DMS53 treated with DMSO at 0.1 percent for 48 hours (cell line): Measurements from ENCODE around the gene C3orf38.
A peak's percentile ranks its signal among the peaks of the same experiment; 100 is the strongest.
"Not testable (repeated sequence)": the region's sequence is repeated elsewhere in the genome, so short reads cannot be mapped to it uniquely, and the experiment has no call there.

Source experiments
- DNase-seq: peaks from one replicate; lab custom pipeline; 2025; ENCODE audit not compliant: unreplicated experiment; lab: John Stamatoyannopoulos, UW

The C3orf38 gene

DNA sequence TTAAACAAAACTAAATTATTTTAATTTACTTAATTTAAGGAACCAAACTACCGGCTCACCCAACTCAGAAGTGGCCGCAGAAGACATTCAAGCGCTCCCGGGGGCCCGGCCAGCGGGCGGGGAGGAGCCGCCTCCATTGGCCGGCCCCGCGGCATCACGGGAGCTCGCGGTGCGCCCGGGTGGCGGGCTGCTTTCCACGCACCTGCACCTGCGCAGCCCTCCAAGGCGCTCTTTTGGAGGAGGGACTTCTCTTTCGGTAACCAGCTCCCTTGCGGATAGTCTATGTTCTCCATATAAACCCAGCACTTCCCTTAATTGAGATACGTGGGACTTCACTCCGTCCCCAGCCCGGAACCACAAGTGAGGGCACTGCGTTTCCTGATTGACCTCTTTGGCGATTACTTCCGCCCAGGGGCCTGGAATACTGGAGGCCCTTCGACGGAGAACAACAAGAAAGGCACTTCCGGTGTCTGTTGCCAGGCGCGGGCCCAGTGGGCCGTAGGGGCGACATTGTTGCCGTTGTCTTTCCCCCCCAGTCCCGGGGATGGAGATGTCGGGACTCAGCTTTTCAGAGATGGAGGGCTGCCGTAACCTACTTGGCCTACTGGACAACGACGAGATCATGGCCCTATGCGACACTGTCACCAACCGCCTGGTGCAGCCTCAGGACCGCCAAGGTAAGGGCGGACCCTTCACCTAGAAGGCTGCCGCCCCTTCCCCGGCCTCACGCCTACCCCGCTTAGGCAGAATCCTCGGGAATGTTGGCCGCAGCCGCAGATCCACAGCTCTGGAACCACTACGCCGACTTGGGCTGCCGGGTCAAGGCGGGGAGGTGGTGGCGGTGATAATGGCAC, at the start of gene C3orf38:
TSS of gene C3orf38 (plus strand) at position 451 of the 854 bp plus-strand sequence. CDS start at position 545, 94 bp downstream.
- peak; percentile 29 for DNase-seq

DNA sequence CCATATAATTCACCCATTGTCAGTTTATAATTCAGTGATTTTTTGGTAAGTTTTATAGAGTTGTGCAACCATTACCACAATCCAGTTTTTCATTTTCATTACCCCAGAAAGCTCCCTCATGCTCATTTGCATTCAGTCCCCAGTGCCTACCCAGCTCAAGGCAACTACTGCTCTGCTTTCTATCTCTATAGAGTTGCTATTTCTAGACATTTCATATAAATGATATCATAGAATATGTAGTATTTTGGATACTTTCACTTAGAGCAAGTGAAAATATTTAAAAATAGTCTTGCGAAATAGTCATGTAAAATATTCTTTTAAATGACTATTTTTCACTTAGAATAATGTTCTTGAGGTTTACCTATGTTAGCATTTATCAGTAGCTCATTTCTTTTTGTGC, 48.6 kb upstream of the C3orf38 start:
- DNase-seq, result no peak

GRCh38 chr3:88105325-88105724, 44.4 kb upstream of the C3orf38 start:
- DNase-seq, result no peak

DNA sequence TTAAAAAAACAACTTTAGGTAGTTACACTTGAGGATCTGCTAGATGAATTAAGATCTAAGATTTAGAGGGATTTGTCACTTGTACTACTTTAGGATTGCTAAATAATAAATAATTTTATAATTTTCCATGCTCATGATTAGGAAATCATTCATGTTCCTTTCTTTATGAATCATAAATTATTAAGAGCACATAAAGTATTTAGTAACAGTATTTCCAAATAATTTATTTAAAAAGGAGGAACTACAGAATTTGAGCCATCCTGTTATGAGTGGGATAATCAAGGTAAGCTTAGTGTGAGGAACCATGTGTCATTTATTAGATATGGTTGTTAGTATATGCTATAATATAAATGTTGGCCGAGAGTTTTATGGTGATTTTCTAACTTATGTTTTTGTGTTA, 37.5 kb upstream of the C3orf38 start:
- DNase-seq, result no peak

DNA sequence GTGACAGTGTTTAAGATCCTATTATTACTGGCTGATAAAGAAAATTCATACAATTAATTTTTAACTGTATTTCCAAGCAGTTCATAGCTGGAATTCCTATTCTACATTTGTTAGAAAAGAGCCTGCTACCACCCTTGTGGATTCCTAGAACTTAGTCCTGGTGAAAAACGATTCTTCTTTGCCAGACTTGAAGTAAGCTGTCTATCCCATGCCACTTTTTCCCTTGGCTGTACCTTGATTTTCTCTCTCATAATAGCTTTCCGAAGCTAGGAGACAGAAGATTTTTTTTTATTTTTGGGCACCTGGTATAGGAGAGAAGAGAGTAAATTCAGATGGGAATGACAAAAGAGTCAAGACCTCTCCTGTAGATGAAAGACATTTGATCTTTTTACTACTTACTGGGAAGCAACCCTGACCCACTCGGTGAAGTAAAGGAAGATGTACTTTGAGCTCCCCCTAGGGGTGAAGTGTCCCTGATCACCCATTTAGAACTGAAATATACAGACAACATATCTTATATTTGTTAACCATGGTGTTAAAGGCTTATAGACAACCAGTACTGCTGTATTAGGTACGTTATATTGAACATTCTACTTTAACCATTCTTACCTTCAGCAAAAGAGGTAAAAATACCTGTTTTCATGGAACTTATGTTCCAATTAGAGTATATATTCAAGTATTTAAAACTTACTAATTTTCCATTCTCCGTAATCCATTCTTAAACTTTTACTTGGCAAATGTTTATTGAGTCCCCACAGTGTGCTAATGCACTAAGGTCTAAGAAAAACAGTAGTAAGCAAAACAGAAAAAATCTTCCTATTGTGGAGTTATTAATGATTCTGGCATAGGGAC, 36.2 kb upstream of the C3orf38 start:
- DNase-seq, result no peak

DNA sequence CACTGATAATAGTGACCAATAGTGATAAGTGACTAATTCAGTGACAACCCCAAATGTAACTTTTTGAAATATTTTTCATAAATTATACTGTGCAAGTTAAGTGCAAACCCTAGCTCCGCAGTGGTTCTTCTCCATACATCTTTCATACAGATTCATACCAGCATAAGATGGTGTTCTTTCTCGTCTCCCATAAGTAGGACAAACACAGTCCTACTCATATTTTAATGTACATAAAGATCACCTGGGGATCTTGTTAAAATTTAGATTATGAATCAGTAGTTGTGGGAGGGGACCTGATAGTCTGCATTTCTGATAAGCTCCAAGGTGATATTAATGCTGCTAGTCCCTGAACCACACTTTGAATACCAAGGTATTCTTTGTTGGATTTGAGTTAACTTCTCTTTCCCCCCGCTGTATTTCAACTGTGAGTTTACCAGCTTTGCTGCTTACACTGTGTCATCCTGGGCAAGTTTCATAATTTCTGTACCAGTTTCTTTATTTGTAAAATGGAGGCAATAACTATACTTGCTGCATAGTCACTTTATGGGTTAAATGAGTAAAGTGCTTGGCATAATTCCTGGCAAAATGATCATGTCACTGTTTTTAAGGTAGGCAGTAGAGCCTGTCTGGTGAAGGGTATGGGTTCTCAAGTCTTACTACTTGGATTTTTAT, 34.7 kb upstream of the C3orf38 start:
- DNase-seq, result no peak

- no peak for DNase-seq
These were observed 32.1 kb upstream of the C3orf38 start for GRCh38 chr3:88117683-88118082.

GRCh38 chr3:88118603-88119002, 31.2 kb upstream of the C3orf38 start:
- DNase-seq, result not testable (repeated sequence)

- no peak for DNase-seq
These were observed 26.2 kb upstream of the C3orf38 start for GRCh38 chr3:88123526-88123925.

GRCh38 chr3:88131695-88132094, 18.1 kb upstream of the C3orf38 start:
- DNase-seq, result no peak

- DNase-seq, result no peak
These were observed 16.9 kb upstream of the C3orf38 start for GRCh38 chr3:88132894-88133293.

GRCh38 chr3:88133711-88134263, 16.0 kb upstream of the C3orf38 start:
- DNase-seq, result no peak

DNA sequence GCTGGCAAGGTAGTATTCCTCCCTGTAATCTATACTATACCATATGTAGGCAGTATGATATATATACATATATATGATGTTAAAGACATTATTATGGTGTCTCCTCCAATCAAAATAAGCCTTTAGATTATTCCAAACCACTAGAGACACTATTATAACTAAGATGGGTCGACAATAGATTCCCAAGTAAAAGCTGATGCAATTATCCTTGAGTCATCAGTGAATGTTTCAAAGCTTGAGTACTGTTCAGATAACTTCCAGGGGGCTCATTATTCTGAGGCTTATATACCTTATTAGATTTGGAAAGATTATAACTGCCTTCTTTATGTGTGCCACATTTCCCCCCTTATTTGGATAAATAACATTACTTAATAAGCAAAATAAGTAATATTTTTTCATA, 11.9 kb upstream of the C3orf38 start:
- no peak for DNase-seq

DNA sequence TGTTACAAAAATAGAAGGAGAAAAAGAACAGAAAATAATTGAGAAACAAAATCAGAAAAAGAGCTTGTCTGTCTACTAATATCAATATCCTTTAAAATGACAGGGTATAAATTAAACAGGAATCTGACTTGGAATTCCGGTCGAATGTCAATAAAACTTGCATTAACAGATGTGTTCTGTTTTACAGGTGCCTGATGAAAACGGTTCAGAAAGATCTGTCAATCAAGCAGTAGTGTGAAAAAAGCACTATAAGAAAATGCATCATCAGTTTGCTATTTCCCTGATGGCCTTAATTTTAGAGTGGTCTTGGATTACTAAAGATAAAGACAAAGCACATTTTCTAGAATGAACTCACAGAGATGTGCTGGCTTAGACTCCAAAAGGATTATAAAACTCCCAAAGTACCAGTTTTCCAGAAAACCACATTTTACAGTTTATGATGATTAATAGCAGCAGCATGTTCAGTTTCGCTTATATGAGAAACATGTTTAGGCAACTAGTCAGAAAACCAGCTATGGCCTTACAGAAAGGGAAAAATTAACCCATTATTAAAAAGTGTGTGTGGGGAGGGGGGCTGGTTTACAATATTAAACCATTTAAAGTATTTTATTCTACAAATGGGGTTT, 8.2 kb upstream of the C3orf38 start:
- DNase-seq, result no peak

GRCh38 chr3:88142094-88142624, 7.6 kb upstream of the C3orf38 start:
- DNase-seq, result no peak

GRCh38 chr3:88147261-88147660, 2.5 kb upstream of the C3orf38 start:
- DNase-seq, result no peak

DNA sequence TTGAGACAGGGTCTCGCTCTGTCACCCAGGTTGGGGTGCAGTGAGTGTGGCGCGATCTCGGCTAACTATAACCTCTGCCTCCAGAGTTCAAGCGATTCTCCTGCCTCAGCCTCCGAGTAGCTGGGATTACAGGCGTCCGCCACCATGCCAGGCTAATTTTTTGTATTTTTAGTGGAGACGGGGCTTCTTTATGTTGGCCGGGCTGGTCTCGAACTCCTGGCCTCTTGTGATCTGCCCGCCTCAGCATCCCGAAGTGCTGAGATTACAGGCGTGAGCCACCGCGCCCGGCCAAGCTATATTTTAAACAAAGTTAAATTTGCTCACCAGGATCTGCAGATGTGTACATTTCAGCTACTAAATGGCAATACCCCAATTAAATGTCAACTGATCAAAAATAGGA, 1.1 kb upstream of the C3orf38 start:
- no peak for DNase-seq

- DNase-seq, result no peak
These were observed 654 bp upstream of the C3orf38 start for GRCh38 chr3:88149101-88149508.

- no peak for DNase-seq
These were observed 612 bp downstream of the C3orf38 start for GRCh38 chr3:88150371-88150770.

GRCh38 chr3:88150806-88151205, 1.0 kb downstream of the C3orf38 start:
- DNase-seq, result no peak
